Progenitor cell of endocrine pancreas (in vitro differentiated cells): ENCODE measurements around the gene COL23A1. TPM values are rescaled to one million over a fixed set of nuclear protein-coding genes. Genes with fewer than 3 reads are reported as not detected.

ENCODE experiments used
- DNase-seq: peaks from one replicate; pipeline ENCODE4 v3.0.0; 2021; ENCODE audit warnings: low spot score; ENCODE audit not compliant: unreplicated experiment
- H3K27ac Mint-ChIP-seq: 2 replicates; pipeline ENCODE4 v1.8.0; 2021; ENCODE audit warnings: mild to moderate bottlenecking, moderate library complexity, mixed read lengths
- H3K27me3 Mint-ChIP-seq: 2 replicates; pipeline ENCODE4 v1.8.0; 2021; ENCODE audit warnings: mixed read lengths
- H3K36me3 Mint-ChIP-seq: 2 replicates; pipeline ENCODE4 v1.8.0; 2022; ENCODE audit warnings: mixed read lengths; ENCODE audit not compliant: insufficient read depth
- H3K4me1 Mint-ChIP-seq: 2 replicates; pipeline ENCODE4 v1.8.0; 2021; ENCODE audit warnings: low read depth, mixed read lengths
- H3K4me3 Mint-ChIP-seq: 2 replicates; pipeline ENCODE4 v1.8.0; 2021; ENCODE audit warnings: low read depth, mild to moderate bottlenecking, moderate library complexity, mixed read lengths
- H3K9me3 Mint-ChIP-seq: 2 replicates; pipeline ENCODE4 v1.8.0; 2021; ENCODE audit warnings: low read depth, mixed read lengths
- CTCF ChIP-seq: fragments of 200-600 bp; sonication (generic); IDR thresholded peaks from one replicate; pipeline ENCODE4 v1.5.0; 2021; ENCODE audit warnings: antibody characterized with exemption, mild to moderate bottlenecking; ENCODE audit not compliant: unreplicated experiment
- total RNA-seq: library from RNA; stranded (reverse); gene quantifications from 2 replicates; pipeline ENCODE4 v1.2.1, GENCODE V29; 2021

The COL23A1 gene
- total RNA-seq, 1 donor from 2014 or later, result 0.36 TPM

GRCh38 chr5:178325679-178326373 is 264.4 kb downstream of the COL23A1 start:
- DNase-seq, result no peak
- Mint-ChIP-seq H3K4me1 (no peaks in the 10 kb centered on the region), H3K27me3 (peaks cover 12% of the 10 kb centered on the region), H3K4me3 (no peak overlapping the region), H3K36me3 (no peaks in the 10 kb centered on the region), H3K27ac (no peak overlapping the region), H3K9me3 (no peaks in the 10 kb centered on the region)
- no peak for TF ChIP-seq CTCF

GRCh38 chr5:178325311-178325678 is 264.9 kb downstream of the COL23A1 start:
- no peak for TF ChIP-seq CTCF
- Mint-ChIP-seq H3K4me1 (no peaks in the 10 kb centered on the region), H3K27ac (no peak overlapping the region), H3K4me3 (no peak overlapping the region), H3K36me3 (no peaks in the 10 kb centered on the region), H3K27me3 (peaks cover 9% of the 10 kb centered on the region), H3K9me3 (no peaks in the 10 kb centered on the region)
- no peak for DNase-seq

- Mint-ChIP-seq H3K27ac (no peak overlapping the region), H3K27me3 (peaks cover 9% of the 10 kb centered on the region), H3K9me3 (no peaks in the 10 kb centered on the region), H3K4me1 (no peaks in the 10 kb centered on the region), H3K4me3 (no peak overlapping the region), H3K36me3 (no peaks in the 10 kb centered on the region)
- no peak for TF ChIP-seq CTCF
- no peak for DNase-seq
Observed at GRCh38 chr5:178324481-178325310, 265.5 kb downstream of the COL23A1 start.

GRCh38 chr5:178323961-178324360 is 266.2 kb downstream of the COL23A1 start:
- no peaks in the 10 kb centered on the region for H3K9me3 Mint-ChIP-seq
- H3K4me3 Mint-ChIP-seq, result no peak overlapping the region
- no peak for TF ChIP-seq CTCF
- H3K27ac Mint-ChIP-seq, result no peak overlapping the region
- peaks cover 9% of the 10 kb centered on the region for H3K27me3 Mint-ChIP-seq
- H3K36me3 Mint-ChIP-seq, result no peaks in the 10 kb centered on the region
- no peaks in the 10 kb centered on the region for H3K4me1 Mint-ChIP-seq
- no peak for DNase-seq

- H3K27ac Mint-ChIP-seq, result no peak overlapping the region
- no peaks in the 10 kb centered on the region for H3K4me1 Mint-ChIP-seq
- H3K36me3 Mint-ChIP-seq, result no peaks in the 10 kb centered on the region
- peaks cover 9% of the 10 kb centered on the region for H3K27me3 Mint-ChIP-seq
- no peak for DNase-seq
- TF ChIP-seq CTCF, result no peak
- no peaks in the 10 kb centered on the region for H3K9me3 Mint-ChIP-seq
- no peak overlapping the region for H3K4me3 Mint-ChIP-seq
Observed at GRCh38 chr5:178323541-178323865, 266.7 kb downstream of the COL23A1 start.
